Measurements from ENCODE around the gene NANOS2.
"Not testable (repeated sequence)": the region's sequence is repeated elsewhere in the genome, so short reads cannot be mapped to it uniquely, and the experiment has no call there.

Gene NANOS2

GRCh38 chr19:45873219-45873772 is 41.3 kb downstream of the NANOS2 start:
- no peak for DNase-seq

- no peak for DNase-seq
Observed at GRCh38 chr19:45872095-45872919, 42.3 kb downstream of the NANOS2 start.

GRCh38 chr19:45870798-45871197 is 43.8 kb downstream of the NANOS2 start:
- no peak for DNase-seq

- not testable (repeated sequence) for DNase-seq
Observed at GRCh38 chr19:45867241-45867640, 47.3 kb downstream of the NANOS2 start.

GRCh38 chr19:45866400-45867176 is 48.0 kb downstream of the NANOS2 start:
- no peak for DNase-seq

GRCh38 chr19:45865269-45865948 is 49.2 kb downstream of the NANOS2 start:
- DNase-seq = no peak

- DNase-seq = no peak
Observed at GRCh38 chr19:45864629-45865082, 49.9 kb downstream of the NANOS2 start.

- peak; percentile 69 for DNase-seq
Observed at GRCh38 chr19:45863840-45864628, 50.5 kb downstream of the NANOS2 start, which contains the start of gene FOXA3. Gene FOXA3 (plus strand): TSS chr19:45864326. CDS start chr19:45864457, 131 bp downstream.

- DNase-seq = no peak
Observed at GRCh38 chr19:45863335-45863839, 51.2 kb downstream of the NANOS2 start.

Data from CD4-positive, alpha-beta T cell treated with Interleukin-17A for 4 hours (primary cell).